H1 (cell line): Measurements from ENCODE around the gene EYA2. TPM values are rescaled to one million over a fixed set of nuclear protein-coding genes. Genes with fewer than 3 reads are reported as not detected.
A peak's percentile ranks its signal among the peaks of the same experiment; 100 is the strongest.

Experiments used
- CTCF ChIA-PET: fragments of 300-600 bp; sonication (Branson Sonifier 250); formaldehyde crosslinking; loops from one replicate; lab custom pipeline; 2021; ENCODE audit not compliant: partially characterized antibody; lab: Charles Lee
- POLR2A ChIA-PET: fragments of 300-600 bp; sonication (Branson Sonifier 250); formaldehyde crosslinking; loops from one replicate; lab custom pipeline; 2021; ENCODE audit warnings: inconsistent platforms; ENCODE audit not compliant: partially characterized antibody; lab: Charles Lee
- DNase-seq, 2 experiments: peaks; one replicate each; pipeline versions ENCODE4 v3.0.0 to v3.0.0-alpha.2; 2010 to 2022; ENCODE audit warnings: low spot score in 2 of 2, low read depth in 1 of 2, mixed read lengths in 1 of 2
- FAIRE-seq: peaks from 2 replicates; lab custom pipeline; 2011; peaks lifted over from hg19 to GRCh38; lab: Jason Lieb, UNC
- H2AFZ ChIP-seq: 2 replicates; pipeline ENCODE4 v1.8.1; 2012; ENCODE audit warnings: low read length, inconsistent platforms
- H2AK5ac ChIP-seq: 2 replicates; pipeline ENCODE4 v1.6.1; 2013; ENCODE audit warnings: low read depth, low read length
- H2BK120ac ChIP-seq: replicated peaks from 2 replicates; pipeline ENCODE3; 2013; ENCODE audit warnings: low read depth, low read length, inconsistent platforms
- H2BK12ac ChIP-seq: 2 replicates; pipeline ENCODE4 v1.6.1; 2013; ENCODE audit warnings: low read depth, low read length
- H2BK15ac ChIP-seq: 2 replicates; pipeline ENCODE4 v1.6.1; 2013; ENCODE audit warnings: low read length
- H2BK20ac ChIP-seq: 2 replicates; pipeline ENCODE4 v1.6.1; 2013; ENCODE audit warnings: low read length
- H2BK5ac ChIP-seq: 2 replicates; pipeline ENCODE4 v1.6.1; 2013; ENCODE audit warnings: low read depth, low read length
- H3K14ac ChIP-seq: 2 replicates; pipeline ENCODE4 v1.6.1; 2013; ENCODE audit warnings: inconsistent platforms; ENCODE audit not compliant: insufficient read length
- H3K18ac ChIP-seq: 2 replicates; pipeline ENCODE4 v1.6.1; 2013; ENCODE audit warnings: low read length; ENCODE audit errors: extremely low read depth
- H3K23ac ChIP-seq: 2 replicates; pipeline ENCODE4 v1.6.1; 2013; ENCODE audit warnings: inconsistent platforms; ENCODE audit not compliant: insufficient read length
- H3K23me2 ChIP-seq: 2 replicates; pipeline ENCODE4 v1.6.1; 2013; ENCODE audit warnings: low read depth, low read length
- H3K27ac ChIP-seq: 2 replicates; pipeline ENCODE4 v1.6.1; 2011; ENCODE audit warnings: low read depth, low read length, inconsistent platforms
- H3K27me3 ChIP-seq, 4 experiments: replicated peaks in 1 of 4; 1 replicate in 1 of 4; 2 replicates in 3 of 4; pipeline versions ENCODE4 v1.6.1 to v1.8.1; 2011 to 2013; ENCODE audit warnings: low read length in 3 of 4, mild to moderate bottlenecking in 3 of 4, inconsistent platforms in 2 of 4, mixed read lengths in 2 of 4, moderate library complexity in 1 of 4; ENCODE audit not compliant: control insufficient read depth in 3 of 4, insufficient read depth in 3 of 4; ENCODE audit errors: extremely low read depth in 1 of 4
- H3K36me3 ChIP-seq, 4 experiments: 2 replicates each; pipeline versions ENCODE4 v1.6.1 to v1.8.1; 2011 to 2013; ENCODE audit warnings: mild to moderate bottlenecking in 4 of 4, low read length in 3 of 4, moderate library complexity in 2 of 4, control low read depth in 1 of 4, inconsistent platforms in 1 of 4; ENCODE audit not compliant: insufficient read depth in 4 of 4, control insufficient read depth in 2 of 4
- H3K4ac ChIP-seq: replicated peaks from 2 replicates; pipeline ENCODE3; 2013; ENCODE audit warnings: low read length, low read depth, mixed read lengths, inconsistent platforms; ENCODE audit not compliant: insufficient read length
- H3K4me1 ChIP-seq, 4 experiments: replicated peaks in 1 of 4; 1 replicate in 1 of 4; 2 replicates in 3 of 4; pipeline versions ENCODE4 v1.6.1 to v1.8.1; 2011 to 2013; ENCODE audit warnings: low read length in 3 of 4, inconsistent platforms in 2 of 4, mixed read lengths in 1 of 4; ENCODE audit not compliant: insufficient read depth in 4 of 4, control insufficient read depth in 3 of 4
- H3K4me2 ChIP-seq, 2 experiments: 2 replicates each; pipeline versions ENCODE4 v1.6.1 to v1.8.1; 2011 to 2013; ENCODE audit warnings: low read depth in 2 of 2, low read length in 2 of 2, control low read depth in 1 of 2, inconsistent platforms in 1 of 2, mild to moderate bottlenecking in 1 of 2; ENCODE audit not compliant: insufficient read depth in 1 of 2
- H3K4me3 ChIP-seq, 4 experiments: fragments of 200-600, 300-600 bp in 1 of 4; sonication (generic), shearing (Covaris generic), sonication (Bioruptor Twin) in 1 of 4; 2 replicates each; pipeline versions ENCODE4 v1.5.1 to v1.8.1; 2011 to 2016; ENCODE audit warnings: low read length in 4 of 4, low read depth in 3 of 4, control low read depth in 2 of 4, inconsistent platforms in 2 of 4, mild to moderate bottlenecking in 2 of 4, mixed read lengths in 1 of 4, moderate library complexity in 1 of 4; ENCODE audit not compliant: insufficient read depth in 2 of 4; ENCODE audit errors: extremely low read depth in 1 of 4
- H3K56ac ChIP-seq: replicated peaks from 2 replicates; pipeline ENCODE3; 2013; ENCODE audit warnings: low read depth, mild to moderate bottlenecking, mixed read lengths, low read length, inconsistent platforms; ENCODE audit not compliant: insufficient read length
- H3K79me1 ChIP-seq: 2 replicates; pipeline ENCODE4 v1.6.1; 2013; ENCODE audit warnings: low read depth, low read length, control low read depth
- H3K79me2 ChIP-seq, 2 experiments: 2 replicates each; pipeline versions ENCODE4 v1.6.1 to v1.8.1; 2012 to 2013; ENCODE audit warnings: low read length in 2 of 2, mild to moderate bottlenecking in 2 of 2, inconsistent platforms in 1 of 2; ENCODE audit not compliant: insufficient read depth in 2 of 2, control insufficient read depth in 1 of 2
- H3K9ac ChIP-seq, 4 experiments: replicated peaks in 1 of 4; 1 replicate in 1 of 4; 2 replicates in 3 of 4; pipeline versions ENCODE4 v1.6.1 to v1.8.1; 2011 to 2013; ENCODE audit warnings: low read depth in 3 of 4, low read length in 3 of 4, control low read depth in 2 of 4, mild to moderate bottlenecking in 2 of 4, moderate library complexity in 2 of 4, inconsistent platforms in 1 of 4; ENCODE audit errors: extremely low read depth in 1 of 4
- H3K9me3 ChIP-seq, 2 experiments: 2 replicates each; pipeline versions ENCODE4 v1.6.1 to v1.8.1; 2012 to 2013; ENCODE audit warnings: mild to moderate bottlenecking in 2 of 2, moderate library complexity in 2 of 2, control low read depth in 1 of 2, inconsistent platforms in 1 of 2, low read depth in 1 of 2, low read length in 1 of 2, mixed read lengths in 1 of 2; ENCODE audit not compliant: insufficient read depth in 2 of 2
- H4K20me1 ChIP-seq, 2 experiments: replicated peaks in 1 of 2; 2 replicates each; pipeline versions ENCODE3 to v1.8.1; 2011 to 2013; ENCODE audit warnings: inconsistent platforms in 2 of 2, low read length in 2 of 2, mild to moderate bottlenecking in 1 of 2; ENCODE audit not compliant: insufficient read depth in 2 of 2, control insufficient read depth in 1 of 2
- H4K5ac ChIP-seq: 2 replicates; pipeline ENCODE4 v1.6.1; 2013; ENCODE audit warnings: low read length, low read depth, mixed read lengths, inconsistent platforms; ENCODE audit not compliant: insufficient read length
- H4K8ac ChIP-seq: 2 replicates; pipeline ENCODE4 v1.8.0; 2013; ENCODE audit warnings: mild to moderate bottlenecking, moderate library complexity, low read length, inconsistent platforms; ENCODE audit not compliant: insufficient read depth; ENCODE audit errors: extremely low read depth
- H4K91ac ChIP-seq: replicated peaks from 2 replicates; pipeline ENCODE3; 2013; ENCODE audit warnings: low read length, mixed read lengths, inconsistent platforms; ENCODE audit not compliant: insufficient read length
- ATF2 ChIP-seq: IDR thresholded peaks from 2 replicates; pipeline ENCODE4 v1.6.1; 2012; ENCODE audit warnings: low read length, inconsistent platforms
- JUN ChIP-seq: IDR thresholded peaks from 2 replicates; pipeline ENCODE4 v1.6.1; 2011; ENCODE audit warnings: low read depth, mild to moderate bottlenecking, improper control_type of control experiment, low read length
- KDM4A ChIP-seq: IDR thresholded peaks from one replicate; pipeline ENCODE4 v1.7.1; 2012; ENCODE audit warnings: low read depth, mild to moderate bottlenecking, moderate library complexity, low read length, inconsistent platforms; ENCODE audit not compliant: severe bottlenecking
- SRF ChIP-seq: IDR thresholded peaks from 2 replicates; pipeline ENCODE4 v1.6.1; 2011; ENCODE audit warnings: mild to moderate bottlenecking, low read depth, low read length, moderate library complexity
- WGBS, 2 experiments: shearing (Covaris generic) in 1 of 2; methylation state at CpG; one replicate each; pipeline versions ENCODE4 v1.1.6 to v1.1.7; 2013 to 2015; ENCODE audit warnings: low lambda C conversion rate in 2 of 2, mixed read lengths in 2 of 2, inconsistent platforms in 1 of 2, low coverage in 1 of 2, missing lambda C conversion rate in 1 of 2; ENCODE audit not compliant: insufficient replicate concordance in 2 of 2, insufficient coverage in 1 of 2, insufficient read length in 1 of 2; ENCODE audit errors: extremely low coverage in 1 of 2, missing lambda C conversion rate in 1 of 2; 5-methylcytosine and 5-hydroxymethylcytosine counted together
- polyA plus RNA-seq, 7 experiments: library from polyadenylated mRNA; depleted of rRNA in 3 of 7; stranded (reverse) in 5 of 7; unstranded in 2 of 7; fragments of >200 nt in 5 of 7; fragments of 200-250 nt in 2 of 7; gene quantifications; 1 replicate in 5 of 7; 2 replicates in 1 of 7; 4 replicates in 1 of 7; pipeline versions ENCODE4 v1.2.1 to v1.2.3, GENCODE V29; 2011 to 2013; ENCODE audit warnings: missing spikeins in 2 of 7, mixed read lengths in 2 of 7
- total RNA-seq: library from RNA; stranded (reverse); fragmentation: NEBNext Ultra II Directional; extraction: Animal tissue kit (Norgen Biotek cat#: 25700); gene quantifications from 2 replicates; pipeline ENCODE4 v1.2.1, GENCODE V29; 2021
- TF ChIP-seq, protein P1 (sequence below), 3 experiments: IDR thresholded peaks; 1 replicate in 2 of 3; 2 replicates in 1 of 3; pipeline versions ENCODE4 v1.5.1 to v1.6.1; 2011; ENCODE audit warnings: low read length in 3 of 3, mild to moderate bottlenecking in 3 of 3, inconsistent platforms in 2 of 3, low read depth in 1 of 3, moderate library complexity in 1 of 3; ENCODE audit not compliant: insufficient read depth in 1 of 3; ENCODE audit errors: control extremely low read depth in 1 of 3

EYA2 gene
- total and polyA plus RNA-seq, 2 of the 8 experiments (the other 6 are each of a cell fraction or from before 2014, with no cell fraction given), result 1.6 to 1.7 TPM

GRCh38 chr20:47196091-47197081 lies 301.7 kb downstream of the EYA2 start:
- Histone ChIP-seq H3K36me3 (no peaks in the 10 kb centered on the region), H3K4ac (no peak overlapping the region), H3K18ac (peak overlapping the region; percentile 81), H3K27ac (no peak overlapping the region), H4K91ac (peak overlapping the region; percentile 4), H2BK20ac (0 out of 2 replicates have a peak overlapping the region, but pooled peaks have one; percentile 90), H3K27me3 (no peaks in the 10 kb centered on the region), H2AFZ (peak overlapping the region; percentile 79), H2BK5ac (no peak overlapping the region), H3K4me2 (no peak overlapping the region), H3K79me1 (no peaks in the 10 kb centered on the region), H3K79me2 (no peaks in the 10 kb centered on the region), H4K8ac (no peak overlapping the region), H3K56ac (no peak overlapping the region), H2BK12ac (peak overlapping the region; percentile 92; the same call in 1 of the 2 replicates), H2AK5ac (no peak overlapping the region), H2BK15ac (peak overlapping the region; percentile 99; the same call in 1 of the 2 replicates), H3K9ac (no peak overlapping the region), H3K4me1 (peaks cover 0 to 3% (median under 1%) of the 10 kb centered on the region in 4 experiments; a peak in 3 of 7 replicates), H4K5ac (no peak overlapping the region), H2BK120ac (no peak overlapping the region), H3K23me2 (peaks cover 2% of the 10 kb centered on the region; the same call in 1 of the 2 replicates), H3K9me3 (no peaks in the 10 kb centered on the region), H3K23ac (no peak overlapping the region), H3K4me3 (no peak overlapping the region), H3K14ac (no peak overlapping the region), H4K20me1 (peaks cover 0 to under 1% of the 10 kb centered on the region in 2 experiments)
- DNase-seq (peak; percentile 59 to 95), FAIRE-seq (no peak)
- WGBS, 2 experiments, result 46% methylated on average over 34 of the region's 34 CpGs; no CpG with 5 or more reads in 1 of the 2 experiments
- ChIA-PET POLR2A (interaction anchor here (0.6 to 2.0 kb wide), 4 partner anchors 9 to 452 kb away, joined by 3 to 6 read pairs (median 3); no protein-coding TSS in a partner anchor), CTCF (interaction anchor here (0.6 to 4.5 kb wide), 20 partner anchors 9 to 480 kb away, joined by 3 to 17 read pairs (median 4); no protein-coding TSS in a partner anchor)
- TF ChIP-seq, protein P1, sequence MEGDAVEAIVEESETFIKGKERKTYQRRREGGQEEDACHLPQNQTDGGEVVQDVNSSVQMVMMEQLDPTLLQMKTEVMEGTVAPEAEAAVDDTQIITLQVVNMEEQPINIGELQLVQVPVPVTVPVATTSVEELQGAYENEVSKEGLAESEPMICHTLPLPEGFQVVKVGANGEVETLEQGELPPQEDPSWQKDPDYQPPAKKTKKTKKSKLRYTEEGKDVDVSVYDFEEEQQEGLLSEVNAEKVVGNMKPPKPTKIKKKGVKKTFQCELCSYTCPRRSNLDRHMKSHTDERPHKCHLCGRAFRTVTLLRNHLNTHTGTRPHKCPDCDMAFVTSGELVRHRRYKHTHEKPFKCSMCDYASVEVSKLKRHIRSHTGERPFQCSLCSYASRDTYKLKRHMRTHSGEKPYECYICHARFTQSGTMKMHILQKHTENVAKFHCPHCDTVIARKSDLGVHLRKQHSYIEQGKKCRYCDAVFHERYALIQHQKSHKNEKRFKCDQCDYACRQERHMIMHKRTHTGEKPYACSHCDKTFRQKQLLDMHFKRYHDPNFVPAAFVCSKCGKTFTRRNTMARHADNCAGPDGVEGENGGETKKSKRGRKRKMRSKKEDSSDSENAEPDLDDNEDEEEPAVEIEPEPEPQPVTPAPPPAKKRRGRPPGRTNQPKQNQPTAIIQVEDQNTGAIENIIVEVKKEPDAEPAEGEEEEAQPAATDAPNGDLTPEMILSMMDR (IDR thresholded peaks at IDR 0.05; ENCODE audit: control extremely low read depth in 1 of 3, insufficient read depth in 1 of 3, low read depth in 1 of 3, low read length in 3 of 3), result peak; percentile 91 to 94 (median 94)
- TF ChIP-seq SRF (no peak), ATF2 (no peak), KDM4A (no peak), JUN (no peak)
